GM12872 (cell line): ENCODE data around the gene CTLA4.

Experiments
- TF ChIP-seq, protein P1 (sequence below): IDR thresholded peaks from 3 replicates; pipeline ENCODE4 v1.5.1; 2011; ENCODE audit warnings: low read depth, mild to moderate bottlenecking, low read length, moderate library complexity; ENCODE audit not compliant: insufficient read depth

The CTLA4 gene

DNA sequence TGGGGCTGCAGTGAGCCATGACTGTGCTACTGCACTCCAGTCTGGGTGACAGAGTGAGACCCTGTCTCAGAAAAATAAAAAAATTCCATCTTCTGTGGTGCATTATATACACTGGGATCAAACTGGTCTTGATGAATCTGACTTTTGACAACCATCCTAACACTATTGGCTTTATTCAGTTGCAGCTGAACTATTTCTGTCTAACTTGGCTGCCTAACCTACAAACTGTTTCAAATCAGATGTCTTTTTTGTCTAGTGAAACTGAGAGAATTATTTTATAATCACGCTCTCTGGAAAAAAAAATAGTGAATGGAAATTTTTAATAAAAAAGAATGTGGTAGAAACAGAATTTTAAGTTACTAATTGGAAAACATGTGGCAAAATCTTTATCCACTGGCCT lies 15.0 kb downstream of the CTLA4 start:
- TF ChIP-seq, protein P1, sequence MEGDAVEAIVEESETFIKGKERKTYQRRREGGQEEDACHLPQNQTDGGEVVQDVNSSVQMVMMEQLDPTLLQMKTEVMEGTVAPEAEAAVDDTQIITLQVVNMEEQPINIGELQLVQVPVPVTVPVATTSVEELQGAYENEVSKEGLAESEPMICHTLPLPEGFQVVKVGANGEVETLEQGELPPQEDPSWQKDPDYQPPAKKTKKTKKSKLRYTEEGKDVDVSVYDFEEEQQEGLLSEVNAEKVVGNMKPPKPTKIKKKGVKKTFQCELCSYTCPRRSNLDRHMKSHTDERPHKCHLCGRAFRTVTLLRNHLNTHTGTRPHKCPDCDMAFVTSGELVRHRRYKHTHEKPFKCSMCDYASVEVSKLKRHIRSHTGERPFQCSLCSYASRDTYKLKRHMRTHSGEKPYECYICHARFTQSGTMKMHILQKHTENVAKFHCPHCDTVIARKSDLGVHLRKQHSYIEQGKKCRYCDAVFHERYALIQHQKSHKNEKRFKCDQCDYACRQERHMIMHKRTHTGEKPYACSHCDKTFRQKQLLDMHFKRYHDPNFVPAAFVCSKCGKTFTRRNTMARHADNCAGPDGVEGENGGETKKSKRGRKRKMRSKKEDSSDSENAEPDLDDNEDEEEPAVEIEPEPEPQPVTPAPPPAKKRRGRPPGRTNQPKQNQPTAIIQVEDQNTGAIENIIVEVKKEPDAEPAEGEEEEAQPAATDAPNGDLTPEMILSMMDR, result no peak

DNA sequence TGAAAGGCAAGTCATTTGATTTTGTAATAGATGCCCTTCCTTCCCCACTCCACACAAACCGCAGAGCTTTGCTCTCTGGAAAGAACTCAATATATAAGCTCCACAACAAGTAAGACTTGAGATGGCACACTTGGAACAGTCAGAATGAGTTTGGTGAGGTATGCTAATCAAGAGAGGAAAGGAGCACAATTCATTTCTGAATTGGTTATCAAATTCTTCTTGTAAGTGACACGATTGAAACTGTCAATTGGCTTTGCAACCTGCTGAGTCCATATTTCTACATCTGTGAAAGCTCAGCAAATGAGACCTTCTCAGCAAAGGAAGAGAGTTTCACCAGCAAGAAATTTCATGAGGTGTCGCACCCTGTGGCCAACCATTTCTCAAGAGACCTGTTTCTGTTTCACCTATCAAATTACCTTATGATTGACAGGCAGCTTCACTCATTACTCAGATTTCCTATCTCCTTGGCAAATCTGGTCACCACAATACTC lies 19.1 kb downstream of the CTLA4 start:
- TF ChIP-seq, protein P1, result no peak

DNA sequence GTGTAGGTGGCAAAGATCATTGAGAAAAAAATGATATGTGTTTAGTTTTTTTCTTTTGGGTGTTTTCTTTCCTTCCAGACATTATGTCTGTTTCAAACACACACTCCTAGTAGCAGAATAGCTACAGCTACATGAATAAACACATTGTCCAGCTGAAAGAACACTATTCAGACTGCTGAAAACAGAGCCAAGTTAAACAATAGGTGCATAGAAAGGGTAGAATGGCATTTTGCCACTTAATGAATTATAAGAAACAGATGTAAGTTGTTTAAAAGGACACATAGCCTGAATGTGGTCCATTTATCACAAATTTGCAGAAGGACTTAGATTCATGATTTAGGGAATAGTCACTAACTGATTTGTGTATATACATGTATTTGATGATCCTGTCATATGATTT lies 20.1 kb downstream of the CTLA4 start:
- TF ChIP-seq, protein P1, result no peak

DNA sequence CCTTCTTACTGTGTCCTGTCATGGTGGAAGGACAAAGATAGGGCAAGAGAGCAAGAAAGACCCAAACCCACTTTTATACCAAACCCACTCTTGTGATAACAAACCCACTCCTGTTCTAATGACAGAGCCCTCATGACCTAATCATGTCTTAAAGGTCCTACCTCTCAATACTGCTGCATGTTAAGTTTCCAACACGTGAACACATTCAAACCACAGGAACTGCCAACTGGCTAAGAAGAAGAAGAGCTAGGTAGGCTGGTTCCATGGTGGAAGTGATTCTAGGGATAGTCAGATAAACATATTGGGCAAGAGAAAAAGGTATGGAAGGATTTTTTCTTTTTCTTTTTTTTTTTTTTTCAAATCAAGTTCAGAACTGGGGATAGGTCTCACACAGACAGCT lies 22.0 kb downstream of the CTLA4 start:
- TF ChIP-seq, protein P1, result no peak

DNA sequence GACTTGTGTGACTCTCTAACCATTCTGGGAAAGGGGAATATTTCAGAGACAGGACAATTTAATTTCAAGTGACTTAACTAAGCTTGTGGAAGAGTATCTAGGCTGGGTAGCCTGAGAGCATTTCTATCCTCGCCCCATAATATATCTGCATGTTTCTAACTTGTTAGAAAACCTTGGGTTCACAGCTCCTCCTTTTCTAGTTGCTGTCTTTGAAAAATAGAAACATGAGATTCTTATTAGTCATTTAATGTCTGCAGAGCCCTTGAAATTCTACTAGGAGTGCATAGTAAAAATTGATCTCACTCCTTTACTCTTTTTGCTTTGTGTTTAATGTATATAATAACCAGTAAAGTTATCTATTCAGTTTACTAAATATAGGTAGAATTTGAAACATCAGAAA lies 22.4 kb downstream of the CTLA4 start:
- TF ChIP-seq, protein P1, result no peak

DNA sequence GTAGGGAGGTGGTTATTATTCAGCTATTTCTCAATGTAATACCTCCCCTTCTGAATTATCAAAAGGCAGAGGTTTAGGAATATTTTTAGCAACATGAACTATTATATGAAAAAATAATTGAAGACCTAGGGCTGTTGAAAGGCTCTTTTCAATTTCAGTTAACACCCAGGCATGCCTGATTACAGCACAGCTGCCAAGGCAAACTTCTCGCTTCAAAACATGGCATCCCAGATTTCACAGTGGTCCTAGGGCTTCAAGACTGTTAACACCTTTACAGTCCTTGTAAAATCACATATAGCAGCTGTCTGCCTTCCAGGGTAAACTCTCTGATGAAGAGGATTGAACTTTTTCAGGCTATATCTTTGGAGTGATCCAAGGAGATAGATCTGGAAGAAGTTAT lies 23.2 kb downstream of the CTLA4 start:
- TF ChIP-seq, protein P1, result no peak

DNA sequence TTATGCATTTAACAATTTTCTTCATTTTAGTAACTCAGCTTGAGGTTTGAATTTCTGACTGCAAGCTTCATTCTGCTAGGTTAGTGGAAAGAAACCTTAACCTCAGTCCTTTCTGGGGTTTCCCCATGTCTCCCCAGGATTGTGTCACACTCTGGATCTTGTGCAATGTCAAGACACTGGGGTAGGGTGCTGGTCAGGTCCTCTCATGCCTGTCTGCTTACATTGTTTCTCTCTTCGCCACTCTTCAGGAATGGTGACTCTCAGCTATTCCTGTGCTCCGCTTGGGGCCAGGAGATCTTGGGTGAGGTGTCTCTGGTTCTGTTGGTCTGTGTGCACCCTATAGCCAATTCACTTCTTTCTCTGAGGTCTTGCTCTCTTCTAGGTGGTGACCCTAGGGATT lies 23.9 kb downstream of the CTLA4 start:
- TF ChIP-seq, protein P1, result no peak

DNA sequence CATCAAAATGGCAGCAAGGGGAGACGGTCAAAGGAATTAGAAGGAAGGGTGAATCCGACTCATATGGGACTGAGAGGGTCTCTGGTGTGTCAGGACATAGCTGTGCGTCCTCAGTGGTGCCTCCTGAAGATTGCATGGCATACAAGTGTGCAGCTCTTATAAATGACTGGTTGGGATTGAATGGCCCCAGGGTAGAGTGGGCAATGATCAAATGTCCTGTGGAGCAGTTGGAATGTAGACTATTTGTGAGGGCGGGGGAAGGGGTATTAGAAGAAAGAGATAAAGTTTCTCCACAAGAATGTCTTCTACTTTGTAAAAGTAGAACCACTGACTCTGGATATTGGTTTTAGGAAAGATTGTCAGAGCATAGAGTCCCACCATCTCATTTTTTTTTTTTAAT lies 24.6 kb downstream of the CTLA4 start:
- TF ChIP-seq, protein P1, result no peak
